Measurements from ENCODE around the gene ENAH.
"Not testable (repeated sequence)": the region's sequence is repeated elsewhere in the genome, so short reads cannot be mapped to it uniquely, and the experiment has no call there.

ENAH gene

DNA sequence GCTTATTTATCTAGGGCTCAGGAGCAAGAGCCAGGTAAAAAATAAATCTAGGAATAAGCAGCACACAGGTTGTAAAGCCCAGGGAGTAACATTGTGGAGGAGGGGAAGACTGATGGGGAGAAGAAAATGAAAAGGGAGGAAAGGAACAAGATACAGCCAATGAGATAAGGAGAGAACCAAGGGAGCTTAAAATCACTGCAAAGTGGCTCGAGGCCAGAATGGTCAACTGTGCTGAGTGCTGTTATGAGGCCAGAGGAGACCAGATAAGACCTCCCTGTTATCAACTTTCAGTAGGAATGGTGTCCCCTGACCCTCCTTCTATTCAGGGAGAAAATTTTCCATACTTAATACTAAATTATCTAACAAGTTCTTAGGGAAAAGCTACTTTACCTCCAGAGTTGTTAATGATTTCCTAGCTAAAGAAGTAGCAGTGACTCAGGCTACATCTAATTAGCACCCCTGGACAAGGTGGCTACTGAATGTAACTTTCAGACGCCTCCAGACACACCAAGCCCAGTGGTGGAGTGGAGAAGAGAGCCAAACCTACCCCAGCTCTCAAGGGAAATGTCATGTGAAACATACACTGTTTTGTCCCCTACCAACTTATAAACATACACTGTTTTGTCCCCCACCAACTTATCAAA is 25.5 kb downstream of the ENAH start:
- no peak for DNase-seq (ENCODE audit: extremely low read depth, low read depth)
- TF ChIP-seq, protein P1, sequence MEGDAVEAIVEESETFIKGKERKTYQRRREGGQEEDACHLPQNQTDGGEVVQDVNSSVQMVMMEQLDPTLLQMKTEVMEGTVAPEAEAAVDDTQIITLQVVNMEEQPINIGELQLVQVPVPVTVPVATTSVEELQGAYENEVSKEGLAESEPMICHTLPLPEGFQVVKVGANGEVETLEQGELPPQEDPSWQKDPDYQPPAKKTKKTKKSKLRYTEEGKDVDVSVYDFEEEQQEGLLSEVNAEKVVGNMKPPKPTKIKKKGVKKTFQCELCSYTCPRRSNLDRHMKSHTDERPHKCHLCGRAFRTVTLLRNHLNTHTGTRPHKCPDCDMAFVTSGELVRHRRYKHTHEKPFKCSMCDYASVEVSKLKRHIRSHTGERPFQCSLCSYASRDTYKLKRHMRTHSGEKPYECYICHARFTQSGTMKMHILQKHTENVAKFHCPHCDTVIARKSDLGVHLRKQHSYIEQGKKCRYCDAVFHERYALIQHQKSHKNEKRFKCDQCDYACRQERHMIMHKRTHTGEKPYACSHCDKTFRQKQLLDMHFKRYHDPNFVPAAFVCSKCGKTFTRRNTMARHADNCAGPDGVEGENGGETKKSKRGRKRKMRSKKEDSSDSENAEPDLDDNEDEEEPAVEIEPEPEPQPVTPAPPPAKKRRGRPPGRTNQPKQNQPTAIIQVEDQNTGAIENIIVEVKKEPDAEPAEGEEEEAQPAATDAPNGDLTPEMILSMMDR (IDR thresholded peaks at IDR 0.05; ENCODE audit: low read depth, low read length) = no peak

DNA sequence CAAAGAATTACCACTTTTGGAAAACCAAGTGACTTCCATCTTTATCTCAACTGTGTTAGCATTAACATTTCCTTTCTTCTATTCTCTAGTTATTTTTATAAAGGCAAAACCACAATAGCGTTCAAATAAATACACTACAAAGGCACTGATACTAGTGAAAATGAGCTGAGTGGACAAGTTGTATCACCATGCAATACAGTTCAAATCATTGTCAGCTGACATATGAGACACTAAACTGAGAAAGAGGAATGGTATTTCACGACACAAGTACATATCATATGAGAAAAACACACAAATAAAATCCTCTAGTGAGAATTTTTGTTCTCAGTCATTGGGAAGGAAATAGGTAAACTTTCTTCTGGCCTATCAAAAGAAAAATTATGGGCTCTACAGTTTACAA is 26.2 kb downstream of the ENAH start:
- DNase-seq (ENCODE audit: extremely low read depth, low read depth) = no peak
- TF ChIP-seq, protein P1 (IDR thresholded peaks at IDR 0.05; ENCODE audit: low read depth, low read length) = no peak

DNA sequence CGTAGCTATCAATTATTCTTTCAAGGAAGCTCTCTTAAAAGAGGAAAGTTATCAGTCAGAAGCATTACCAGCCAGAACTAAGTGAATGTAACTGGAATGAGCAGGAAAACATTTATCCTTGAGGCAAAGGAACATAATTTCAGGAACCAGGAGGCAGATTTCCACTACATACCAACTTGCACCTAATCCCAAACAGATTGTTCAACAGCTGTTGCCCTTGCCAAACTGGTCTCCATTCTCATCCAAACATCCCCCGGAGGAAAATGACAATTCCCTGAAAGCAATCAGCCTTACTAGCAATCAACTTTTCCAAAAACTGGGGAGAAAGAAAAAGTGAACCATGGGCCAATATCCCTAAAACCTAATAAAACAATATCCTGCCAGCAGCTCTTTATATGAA is 35.0 kb downstream of the ENAH start:
- DNase-seq (ENCODE audit: extremely low read depth, low read depth) = no peak
- TF ChIP-seq, protein P1 (IDR thresholded peaks at IDR 0.05; ENCODE audit: low read depth, low read length) = no peak

DNA sequence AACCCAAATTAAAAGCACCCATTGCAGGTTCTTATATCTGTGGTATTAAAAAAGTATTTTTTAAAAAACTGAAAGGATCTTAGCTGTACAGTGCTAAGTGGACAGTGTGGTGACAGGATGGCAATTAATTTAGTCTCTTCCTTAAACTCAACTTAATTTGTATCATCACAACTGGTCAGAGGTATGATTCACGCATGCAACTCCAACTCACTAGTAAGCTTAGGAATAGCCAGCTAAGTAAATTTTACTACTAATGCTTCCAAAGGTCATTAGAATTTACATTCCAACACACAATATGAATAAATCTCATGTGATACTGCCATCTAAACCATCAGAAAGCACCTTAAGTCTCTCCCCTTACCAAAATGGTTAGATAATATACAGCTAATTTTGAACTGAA is 35.4 kb downstream of the ENAH start:
- TF ChIP-seq, protein P1 (IDR thresholded peaks at IDR 0.05; ENCODE audit: low read depth, low read length) = no peak
- no peak for DNase-seq (ENCODE audit: extremely low read depth, low read depth)

DNA sequence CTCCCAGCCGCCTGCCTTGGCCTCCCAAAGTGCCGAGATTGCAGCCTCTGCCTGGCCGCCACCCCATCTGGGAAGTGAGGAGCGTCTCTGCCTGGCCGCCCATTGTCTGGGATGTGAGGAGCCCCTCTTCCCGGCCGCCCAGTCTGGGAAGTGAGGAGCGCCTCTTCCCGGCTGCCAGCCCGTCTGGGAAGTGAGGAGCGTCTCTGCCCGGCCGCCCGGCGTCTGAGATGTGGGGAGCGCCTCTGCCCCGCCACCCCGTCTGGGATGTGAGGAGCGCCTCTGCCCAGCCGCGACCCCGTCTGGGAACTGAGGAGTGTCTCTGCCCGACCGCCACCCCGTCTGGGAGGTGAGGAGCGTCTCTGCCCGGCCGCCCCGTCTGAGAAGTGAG is 37.5 kb downstream of the ENAH start:
- not testable (repeated sequence) for DNase-seq (ENCODE audit: extremely low read depth, low read depth)

DNA sequence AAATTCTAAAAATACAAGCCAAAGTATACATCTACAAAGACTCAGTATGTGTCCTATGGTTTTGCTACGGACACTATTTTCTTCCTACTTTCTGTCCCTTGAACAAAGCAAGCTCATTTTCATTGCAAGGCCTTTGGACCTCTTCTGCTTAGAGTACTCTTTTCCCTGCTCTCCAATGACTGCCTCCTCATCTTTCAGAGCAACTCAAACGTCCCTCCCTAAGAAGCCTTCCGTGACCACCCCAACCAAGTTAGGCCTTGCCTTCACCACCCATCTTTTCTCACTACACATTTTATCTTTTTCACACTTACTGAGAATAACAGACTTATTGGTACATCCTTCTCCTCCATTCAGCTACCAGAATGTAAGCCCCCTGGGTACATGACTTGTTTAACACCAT is 39.9 kb downstream of the ENAH start:
- DNase-seq (ENCODE audit: extremely low read depth, low read depth) = no peak
- TF ChIP-seq, protein P1 (IDR thresholded peaks at IDR 0.05; ENCODE audit: low read depth, low read length) = no peak

DNA sequence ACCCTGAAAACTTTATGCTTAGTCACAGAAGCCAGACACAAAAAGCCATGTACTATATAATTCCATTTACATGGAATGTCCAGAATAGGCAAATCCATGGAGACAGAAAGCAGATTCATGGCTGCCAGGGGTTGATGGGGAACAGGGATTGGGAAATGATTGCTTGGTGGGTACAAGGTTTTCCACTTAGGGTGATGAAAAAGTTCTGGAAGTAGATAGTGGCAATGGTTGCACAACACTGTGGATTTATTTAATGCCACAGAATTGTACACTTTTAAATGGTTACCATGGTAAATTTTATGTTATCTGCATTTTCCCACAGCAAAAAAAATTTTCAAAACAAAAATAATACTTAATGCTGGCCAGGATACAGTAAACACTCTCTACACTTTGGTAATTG is 40.6 kb downstream of the ENAH start:
- no peak for DNase-seq (ENCODE audit: extremely low read depth, low read depth)
- TF ChIP-seq, protein P1 (IDR thresholded peaks at IDR 0.05; ENCODE audit: low read depth, low read length) = no peak

DNA sequence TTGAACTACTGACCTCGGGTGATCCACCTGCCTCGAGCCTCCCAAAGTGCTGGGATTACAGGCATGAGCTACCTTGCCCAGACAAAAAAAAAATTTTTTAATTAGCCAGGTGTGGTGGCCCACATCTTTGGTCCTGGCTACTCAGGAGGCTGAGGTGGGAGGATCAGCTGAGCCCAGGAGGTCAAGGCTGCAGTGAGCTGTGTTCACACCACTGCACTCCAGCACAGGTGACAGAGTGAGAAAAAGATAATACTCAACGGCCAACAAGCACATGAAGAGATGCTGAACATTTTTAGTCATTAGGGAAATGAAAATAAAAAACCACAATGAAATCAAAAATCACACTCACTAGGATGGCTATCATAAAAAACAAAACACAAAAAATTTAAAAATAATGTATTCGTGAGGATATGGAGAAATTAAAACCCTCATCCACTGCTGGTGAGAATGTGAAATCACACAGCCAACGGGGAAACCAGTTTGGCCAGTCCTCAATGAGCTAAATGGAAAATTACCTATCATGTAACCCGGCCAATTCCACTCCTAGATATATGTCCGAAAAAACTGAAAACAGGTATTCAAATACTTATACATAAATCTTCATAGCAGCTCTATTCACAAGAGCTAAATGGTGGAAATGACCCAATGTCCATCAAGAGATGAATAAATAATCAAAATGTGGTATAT is 41.2 kb downstream of the ENAH start:
- DNase-seq (ENCODE audit: extremely low read depth, low read depth) = no peak
- TF ChIP-seq, protein P1 (IDR thresholded peaks at IDR 0.05; ENCODE audit: low read depth, low read length) = no peak

Measured in AG09319 (cell line).